Measurements from ENCODE around the gene PIM3.
"Not testable (repeated sequence)": the region's sequence is repeated elsewhere in the genome, so short reads cannot be mapped to it uniquely, and the experiment has no call there.

The PIM3 gene

DNA sequence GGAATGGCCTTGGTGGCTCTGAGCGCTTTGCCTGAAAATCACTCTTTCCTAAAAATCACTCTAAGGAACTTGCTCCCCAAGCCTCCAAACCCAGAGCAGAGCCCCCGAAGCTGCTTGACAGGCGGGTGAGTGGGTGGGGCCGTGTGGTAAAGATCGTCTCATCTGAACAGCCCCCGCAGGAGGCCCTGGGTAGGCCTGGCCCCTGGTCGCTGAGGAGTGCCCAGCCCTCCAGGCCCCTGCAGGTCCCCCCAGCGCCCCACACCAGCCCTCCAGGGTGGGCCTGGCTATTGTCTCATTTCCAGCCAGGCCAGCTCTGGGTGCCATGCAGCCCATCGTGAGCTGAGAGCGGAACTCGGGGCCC lies 17.2 kb upstream of the PIM3 start:
- Histone ChIP-seq H3K27ac (ENCODE audit: low read length) (no peak overlapping the region), H3K36me3 (replicated peaks; ENCODE audit: insufficient read depth, low read length) (no peaks in the 10 kb centered on the region)

GRCh38 chr22:49943771-49944398 lies 16.7 kb upstream of the PIM3 start:
- no peak overlapping the region for H3K27ac ChIP-seq (ENCODE audit: low read length)

More for the DNA sequence above, 17.2 kb upstream of the PIM3 start:
- Histone ChIP-seq H3K79me2 (ENCODE audit: low read length) (no peaks in the 10 kb centered on the region), H3K4me2 (ENCODE audit: low read depth, low read length) (no peak overlapping the region), H3K27me3 (replicated peaks; ENCODE audit: insufficient read depth, low read length) (peaks cover 17% of the 10 kb centered on the region), H3K4me1 (ENCODE audit: low read length) (no peaks in the 10 kb centered on the region), H3F3A (ENCODE audit: insufficient read depth, low read length) (no peaks in the 10 kb centered on the region), H3K4me3 (ENCODE audit: low read length) (no peak overlapping the region), H4K20me1 (ENCODE audit: insufficient read depth, low read length) (no peaks in the 10 kb centered on the region), H3K9me2 (replicated peaks; ENCODE audit: insufficient read depth, low read length) (no peaks in the 10 kb centered on the region), H3K9me3 (replicated peaks; ENCODE audit: insufficient read depth, low read length) (no peaks in the 10 kb centered on the region), H2AFZ (ENCODE audit: low read length) (no peak overlapping the region), H3K9ac (ENCODE audit: low read length) (no peak overlapping the region)
- DNase-seq = no peak
- TF ChIP-seq EZH2phosphoT487 (IDR thresholded peaks at IDR 0.05; ENCODE audit: low read length) = no peak

GRCh38 chr22:49944399-49944891 lies 16.1 kb upstream of the PIM3 start:
- no peaks in the 10 kb centered on the region for H3F3A ChIP-seq (ENCODE audit: insufficient read depth, low read length)
- H3K36me3 ChIP-seq (replicated peaks; ENCODE audit: insufficient read depth, low read length) = no peaks in the 10 kb centered on the region
- H3K79me2 ChIP-seq (ENCODE audit: low read length) = no peaks in the 10 kb centered on the region
- H3K27me3 ChIP-seq (replicated peaks; ENCODE audit: insufficient read depth, low read length) = peaks cover 28% of the 10 kb centered on the region
- H3K4me2 ChIP-seq (ENCODE audit: low read depth, low read length) = no peak overlapping the region
- no peak overlapping the region for H3K9ac ChIP-seq (ENCODE audit: low read length)
- no peaks in the 10 kb centered on the region for H4K20me1 ChIP-seq (ENCODE audit: insufficient read depth, low read length)
- TF ChIP-seq EZH2phosphoT487 (IDR thresholded peaks at IDR 0.05; ENCODE audit: low read length) = no peak
- TF ChIP-seq, protein P1, sequence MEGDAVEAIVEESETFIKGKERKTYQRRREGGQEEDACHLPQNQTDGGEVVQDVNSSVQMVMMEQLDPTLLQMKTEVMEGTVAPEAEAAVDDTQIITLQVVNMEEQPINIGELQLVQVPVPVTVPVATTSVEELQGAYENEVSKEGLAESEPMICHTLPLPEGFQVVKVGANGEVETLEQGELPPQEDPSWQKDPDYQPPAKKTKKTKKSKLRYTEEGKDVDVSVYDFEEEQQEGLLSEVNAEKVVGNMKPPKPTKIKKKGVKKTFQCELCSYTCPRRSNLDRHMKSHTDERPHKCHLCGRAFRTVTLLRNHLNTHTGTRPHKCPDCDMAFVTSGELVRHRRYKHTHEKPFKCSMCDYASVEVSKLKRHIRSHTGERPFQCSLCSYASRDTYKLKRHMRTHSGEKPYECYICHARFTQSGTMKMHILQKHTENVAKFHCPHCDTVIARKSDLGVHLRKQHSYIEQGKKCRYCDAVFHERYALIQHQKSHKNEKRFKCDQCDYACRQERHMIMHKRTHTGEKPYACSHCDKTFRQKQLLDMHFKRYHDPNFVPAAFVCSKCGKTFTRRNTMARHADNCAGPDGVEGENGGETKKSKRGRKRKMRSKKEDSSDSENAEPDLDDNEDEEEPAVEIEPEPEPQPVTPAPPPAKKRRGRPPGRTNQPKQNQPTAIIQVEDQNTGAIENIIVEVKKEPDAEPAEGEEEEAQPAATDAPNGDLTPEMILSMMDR (IDR thresholded peaks at IDR 0.05; ENCODE audit: low read length) = no peak
- TF ChIP-seq EZH2 (optimal IDR thresholded peaks at IDR 0.05; ENCODE audit: low read depth, low read length) = no peak
- H3K4me3 ChIP-seq (ENCODE audit: low read length) = no peak overlapping the region
- H3K27ac ChIP-seq (ENCODE audit: low read length) = no peak overlapping the region
- no peak overlapping the region for H2AFZ ChIP-seq (ENCODE audit: low read length)
- H3K9me2 ChIP-seq (replicated peaks; ENCODE audit: insufficient read depth, low read length) = no peaks in the 10 kb centered on the region
- H3K4me1 ChIP-seq (ENCODE audit: low read length) = no peaks in the 10 kb centered on the region
- DNase-seq = no peak
- no peaks in the 10 kb centered on the region for H3K9me3 ChIP-seq (replicated peaks; ENCODE audit: insufficient read depth, low read length)

More at GRCh38 chr22:49943771-49944398, 16.7 kb upstream of the PIM3 start:
- no peaks in the 10 kb centered on the region for H3K36me3 ChIP-seq (replicated peaks; ENCODE audit: insufficient read depth, low read length)
- H3F3A ChIP-seq (ENCODE audit: insufficient read depth, low read length) = no peaks in the 10 kb centered on the region
- no peaks in the 10 kb centered on the region for H3K9me3 ChIP-seq (replicated peaks; ENCODE audit: insufficient read depth, low read length)
- no peaks in the 10 kb centered on the region for H3K9me2 ChIP-seq (replicated peaks; ENCODE audit: insufficient read depth, low read length)
- H3K9ac ChIP-seq (ENCODE audit: low read length) = no peak overlapping the region
- H3K27me3 ChIP-seq (replicated peaks; ENCODE audit: insufficient read depth, low read length) = peaks cover 22% of the 10 kb centered on the region
- no peak overlapping the region for H2AFZ ChIP-seq (ENCODE audit: low read length)
- no peak overlapping the region for H3K4me2 ChIP-seq (ENCODE audit: low read depth, low read length)
- H3K4me3 ChIP-seq (ENCODE audit: low read length) = no peak overlapping the region
- no peaks in the 10 kb centered on the region for H3K4me1 ChIP-seq (ENCODE audit: low read length)
- H4K20me1 ChIP-seq (ENCODE audit: insufficient read depth, low read length) = no peaks in the 10 kb centered on the region
- no peak for TF ChIP-seq EZH2 (optimal IDR thresholded peaks at IDR 0.05; ENCODE audit: low read depth, low read length)
- TF ChIP-seq, protein P1 (IDR thresholded peaks at IDR 0.05; ENCODE audit: low read length) = no peak
- TF ChIP-seq EZH2phosphoT487 (IDR thresholded peaks at IDR 0.05; ENCODE audit: low read length) = no peak
- H3K79me2 ChIP-seq (ENCODE audit: low read length) = no peaks in the 10 kb centered on the region
- no peak for DNase-seq

DNA sequence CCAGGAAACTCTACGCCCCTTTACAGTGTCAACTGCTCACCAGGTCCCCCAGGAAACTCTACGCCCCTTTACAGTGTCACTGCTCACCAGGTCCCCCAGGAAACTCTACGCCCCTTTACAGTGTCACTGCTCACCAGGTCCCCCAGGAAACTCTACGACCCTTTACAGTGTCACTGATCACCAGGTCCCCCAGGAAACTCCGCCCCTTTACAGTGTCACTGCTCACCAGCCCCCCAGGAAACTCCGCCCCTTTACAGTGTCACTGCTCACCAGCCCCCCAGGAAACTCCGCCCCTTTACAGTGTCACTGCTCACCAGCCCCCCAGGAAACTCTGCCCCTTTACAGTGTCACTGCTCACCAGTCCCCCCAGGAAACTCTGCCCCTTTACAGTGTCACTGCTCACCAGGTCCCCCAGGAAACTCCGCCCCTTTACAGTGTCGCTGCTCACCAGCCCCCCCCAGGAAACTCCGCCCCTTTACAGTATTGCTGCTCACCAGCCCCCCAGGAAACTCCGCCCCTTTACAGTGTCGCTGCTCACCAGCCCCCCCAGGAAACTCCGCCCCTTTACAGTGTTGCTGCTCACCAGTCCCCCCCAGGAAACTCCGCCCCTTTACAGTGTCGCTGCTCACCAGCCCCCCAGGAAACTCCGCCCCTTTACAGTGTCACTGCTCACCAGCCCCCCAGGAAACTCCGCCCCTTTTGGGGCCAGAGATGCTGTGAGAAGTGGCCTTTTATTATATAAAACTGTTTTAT lies 15.4 kb upstream of the PIM3 start:
- not testable (repeated sequence) for H3K4me1 ChIP-seq (ENCODE audit: low read length); H3K36me3 ChIP-seq (replicated peaks; ENCODE audit: insufficient read depth, low read length); H3K9me3 ChIP-seq (replicated peaks; ENCODE audit: insufficient read depth, low read length); H3K27ac ChIP-seq (ENCODE audit: low read length); H3K9me2 ChIP-seq (replicated peaks; ENCODE audit: insufficient read depth, low read length); H3K79me2 ChIP-seq (ENCODE audit: low read length); H2AFZ ChIP-seq (ENCODE audit: low read length); H3F3A ChIP-seq (ENCODE audit: insufficient read depth, low read length); DNase-seq; H3K9ac ChIP-seq (ENCODE audit: low read length); H3K4me3 ChIP-seq (ENCODE audit: low read length); H4K20me1 ChIP-seq (ENCODE audit: insufficient read depth, low read length); H3K4me2 ChIP-seq (ENCODE audit: low read depth, low read length)
- peaks cover 34% of the 10 kb centered on the region for H3K27me3 ChIP-seq (replicated peaks; ENCODE audit: insufficient read depth, low read length)

Data from MM.1S (cell line).